ENCODE data around the gene DAPK1.

The DAPK1 gene

GRCh38 chr9:87704342-87704741 is 206.7 kb downstream of the DAPK1 start:
- H3K9ac ChIP-seq (ENCODE audit: low read length) = no peak overlapping the region
- no peaks in the 10 kb centered on the region for H3K9me3 ChIP-seq (ENCODE audit: low read length)
- H3F3A ChIP-seq (ENCODE audit: insufficient read depth, low read length) = no peaks in the 10 kb centered on the region
- H3K27me3 ChIP-seq (ENCODE audit: insufficient read depth, low read length) = 0 out of 2 replicates have a peak, but pooled peaks cover 4% of the 10 kb centered on the region
- no peaks in the 10 kb centered on the region for H4K20me1 ChIP-seq (ENCODE audit: insufficient read depth, low read length)
- no peak overlapping the region for H3K4me2 ChIP-seq (ENCODE audit: low read length)
- H3K4me1 ChIP-seq (ENCODE audit: insufficient read depth, low read length, severe bottlenecking) = no peaks in the 10 kb centered on the region
- H3K27ac ChIP-seq (ENCODE audit: low read depth, low read length, poor library complexity, severe bottlenecking) = no peak overlapping the region
- H3K9me2 ChIP-seq (ENCODE audit: low read depth, low read length) = no peaks in the 10 kb centered on the region
- no peaks in the 10 kb centered on the region for H3K36me3 ChIP-seq (ENCODE audit: insufficient read depth, low read length)
- TF ChIP-seq, protein P1, sequence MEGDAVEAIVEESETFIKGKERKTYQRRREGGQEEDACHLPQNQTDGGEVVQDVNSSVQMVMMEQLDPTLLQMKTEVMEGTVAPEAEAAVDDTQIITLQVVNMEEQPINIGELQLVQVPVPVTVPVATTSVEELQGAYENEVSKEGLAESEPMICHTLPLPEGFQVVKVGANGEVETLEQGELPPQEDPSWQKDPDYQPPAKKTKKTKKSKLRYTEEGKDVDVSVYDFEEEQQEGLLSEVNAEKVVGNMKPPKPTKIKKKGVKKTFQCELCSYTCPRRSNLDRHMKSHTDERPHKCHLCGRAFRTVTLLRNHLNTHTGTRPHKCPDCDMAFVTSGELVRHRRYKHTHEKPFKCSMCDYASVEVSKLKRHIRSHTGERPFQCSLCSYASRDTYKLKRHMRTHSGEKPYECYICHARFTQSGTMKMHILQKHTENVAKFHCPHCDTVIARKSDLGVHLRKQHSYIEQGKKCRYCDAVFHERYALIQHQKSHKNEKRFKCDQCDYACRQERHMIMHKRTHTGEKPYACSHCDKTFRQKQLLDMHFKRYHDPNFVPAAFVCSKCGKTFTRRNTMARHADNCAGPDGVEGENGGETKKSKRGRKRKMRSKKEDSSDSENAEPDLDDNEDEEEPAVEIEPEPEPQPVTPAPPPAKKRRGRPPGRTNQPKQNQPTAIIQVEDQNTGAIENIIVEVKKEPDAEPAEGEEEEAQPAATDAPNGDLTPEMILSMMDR (IDR thresholded peaks at IDR 0.05; ENCODE audit: low read length) = no peak
- TF ChIP-seq EZH2 (IDR thresholded peaks at IDR 0.05; ENCODE audit: borderline replicate concordance, low read length) = no peak
- H2AFZ ChIP-seq (ENCODE audit: low read length) = no peak overlapping the region
- H3K4me3 ChIP-seq (ENCODE audit: low read depth, low read length, poor library complexity, severe bottlenecking) = no peak overlapping the region
- no peaks in the 10 kb centered on the region for H3K79me2 ChIP-seq (ENCODE audit: insufficient read depth, low read length)

DNA sequence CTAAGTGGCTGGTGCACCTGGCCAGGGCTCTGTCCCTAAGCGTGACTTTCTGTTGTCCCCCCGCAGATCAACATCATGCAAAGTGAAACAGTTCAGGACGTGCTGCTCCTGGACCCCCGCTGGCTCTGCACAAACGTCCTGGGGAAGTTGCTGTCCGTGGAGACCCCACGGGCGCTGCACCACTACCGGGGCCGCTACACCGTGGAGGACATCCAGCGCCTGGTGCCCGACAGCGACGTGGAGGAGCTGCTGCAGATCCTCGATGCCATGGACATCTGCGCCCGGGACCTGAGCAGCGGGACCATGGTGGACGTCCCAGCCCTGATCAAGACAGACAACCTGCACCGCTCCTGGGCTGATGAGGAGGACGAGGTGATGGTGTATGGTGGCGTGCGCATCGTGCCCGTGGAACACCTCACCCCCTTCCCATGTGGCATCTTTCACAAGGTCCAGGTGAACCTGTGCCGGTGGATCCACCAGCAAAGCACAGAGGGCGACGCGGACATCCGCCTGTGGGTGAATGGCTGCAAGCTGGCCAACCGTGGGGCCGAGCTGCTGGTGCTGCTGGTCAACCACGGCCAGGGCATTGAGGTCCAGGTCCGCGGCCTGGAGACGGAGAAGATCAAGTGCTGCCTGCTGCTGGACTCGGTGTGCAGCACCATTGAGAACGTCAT is 208.5 kb downstream of the DAPK1 start:
- H3K4me1 ChIP-seq (ENCODE audit: insufficient read depth, low read length, severe bottlenecking) = no peaks in the 10 kb centered on the region
- no peaks in the 10 kb centered on the region for H3F3A ChIP-seq (ENCODE audit: insufficient read depth, low read length)
- no peak overlapping the region for H2AFZ ChIP-seq (ENCODE audit: low read length)
- no peaks in the 10 kb centered on the region for H3K79me2 ChIP-seq (ENCODE audit: insufficient read depth, low read length)
- no peak overlapping the region for H3K27ac ChIP-seq (ENCODE audit: low read depth, low read length, poor library complexity, severe bottlenecking)
- H3K9me2 ChIP-seq (ENCODE audit: low read depth, low read length) = no peaks in the 10 kb centered on the region
- no peaks in the 10 kb centered on the region for H3K36me3 ChIP-seq (ENCODE audit: insufficient read depth, low read length)
- no peaks in the 10 kb centered on the region for H3K9me3 ChIP-seq (ENCODE audit: low read length)
- no peak overlapping the region for H3K4me2 ChIP-seq (ENCODE audit: low read length)
- H4K20me1 ChIP-seq (ENCODE audit: insufficient read depth, low read length) = no peaks in the 10 kb centered on the region
- H3K27me3 ChIP-seq (ENCODE audit: insufficient read depth, low read length) = 0 out of 2 replicates have a peak, but pooled peaks cover 4% of the 10 kb centered on the region
- no peak overlapping the region for H3K4me3 ChIP-seq (ENCODE audit: low read depth, low read length, poor library complexity, severe bottlenecking)
- no peak overlapping the region for H3K9ac ChIP-seq (ENCODE audit: low read length)
- TF ChIP-seq, protein P1 (IDR thresholded peaks at IDR 0.05; ENCODE audit: low read length) = no peak
- TF ChIP-seq EZH2 (IDR thresholded peaks at IDR 0.05; ENCODE audit: borderline replicate concordance, low read length) = no peak

DNA sequence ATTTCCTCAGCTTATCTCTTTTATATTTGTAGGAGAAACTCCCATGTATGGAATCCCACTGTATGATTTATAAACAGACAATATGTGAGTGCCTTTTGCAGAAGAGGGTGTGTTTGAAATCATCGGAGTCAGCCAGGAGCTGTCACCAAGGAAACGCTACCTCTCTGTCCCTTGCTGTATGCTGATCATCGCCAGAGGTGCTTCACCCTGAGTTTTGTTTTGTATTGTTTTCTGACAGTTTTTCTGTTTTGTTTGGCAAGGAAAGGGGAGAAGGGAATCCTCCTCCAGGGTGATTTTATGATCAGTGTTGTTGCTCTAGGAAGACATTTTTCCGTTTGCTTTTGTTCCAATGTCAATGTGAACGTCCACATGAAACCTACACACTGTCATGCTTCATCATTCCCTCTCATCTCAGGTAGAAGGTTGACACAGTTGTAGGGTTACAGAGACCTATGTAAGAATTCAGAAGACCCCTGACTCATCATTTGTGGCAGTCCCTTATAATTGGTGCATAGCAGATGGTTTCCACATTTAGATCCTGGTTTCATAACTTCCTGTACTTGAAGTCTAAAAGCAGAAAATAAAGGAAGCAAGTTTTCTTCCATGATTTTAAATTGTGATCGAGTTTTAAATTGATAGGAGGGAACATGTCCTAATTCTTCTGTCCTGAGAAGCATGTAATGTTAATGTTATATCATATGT is 210.3 kb downstream of the DAPK1 start:
- H3K27me3 ChIP-seq (ENCODE audit: insufficient read depth, low read length) = 0 out of 2 replicates have a peak, but pooled peaks cover 4% of the 10 kb centered on the region
- no peak overlapping the region for H3K4me3 ChIP-seq (ENCODE audit: low read depth, low read length, poor library complexity, severe bottlenecking)
- H3K9me3 ChIP-seq (ENCODE audit: low read length) = no peaks in the 10 kb centered on the region
- TF ChIP-seq, protein P1 (IDR thresholded peaks at IDR 0.05; ENCODE audit: low read length) = no peak
- TF ChIP-seq EZH2 (IDR thresholded peaks at IDR 0.05; ENCODE audit: borderline replicate concordance, low read length) = no peak
- H3K27ac ChIP-seq (ENCODE audit: low read depth, low read length, poor library complexity, severe bottlenecking) = no peak overlapping the region
- H3K79me2 ChIP-seq (ENCODE audit: insufficient read depth, low read length) = no peaks in the 10 kb centered on the region
- no peaks in the 10 kb centered on the region for H3F3A ChIP-seq (ENCODE audit: insufficient read depth, low read length)
- no peak overlapping the region for H3K4me2 ChIP-seq (ENCODE audit: low read length)
- H3K36me3 ChIP-seq (ENCODE audit: insufficient read depth, low read length) = no peaks in the 10 kb centered on the region
- H3K4me1 ChIP-seq (ENCODE audit: insufficient read depth, low read length, severe bottlenecking) = no peaks in the 10 kb centered on the region
- no peak overlapping the region for H2AFZ ChIP-seq (ENCODE audit: low read length)
- no peak overlapping the region for H3K9ac ChIP-seq (ENCODE audit: low read length)
- H3K9me2 ChIP-seq (ENCODE audit: low read depth, low read length) = no peaks in the 10 kb centered on the region
- H4K20me1 ChIP-seq (ENCODE audit: insufficient read depth, low read length) = no peaks in the 10 kb centered on the region

All from OCI-LY1 (cell line).